ENCODE results near the gene WHRN. TPM values are rescaled to one million over a fixed set of nuclear protein-coding genes. Genes with fewer than 3 reads are reported as not detected.

WHRN gene
- total RNA-seq, 1 donor from 2014 or later: 6.9 TPM

DNA sequence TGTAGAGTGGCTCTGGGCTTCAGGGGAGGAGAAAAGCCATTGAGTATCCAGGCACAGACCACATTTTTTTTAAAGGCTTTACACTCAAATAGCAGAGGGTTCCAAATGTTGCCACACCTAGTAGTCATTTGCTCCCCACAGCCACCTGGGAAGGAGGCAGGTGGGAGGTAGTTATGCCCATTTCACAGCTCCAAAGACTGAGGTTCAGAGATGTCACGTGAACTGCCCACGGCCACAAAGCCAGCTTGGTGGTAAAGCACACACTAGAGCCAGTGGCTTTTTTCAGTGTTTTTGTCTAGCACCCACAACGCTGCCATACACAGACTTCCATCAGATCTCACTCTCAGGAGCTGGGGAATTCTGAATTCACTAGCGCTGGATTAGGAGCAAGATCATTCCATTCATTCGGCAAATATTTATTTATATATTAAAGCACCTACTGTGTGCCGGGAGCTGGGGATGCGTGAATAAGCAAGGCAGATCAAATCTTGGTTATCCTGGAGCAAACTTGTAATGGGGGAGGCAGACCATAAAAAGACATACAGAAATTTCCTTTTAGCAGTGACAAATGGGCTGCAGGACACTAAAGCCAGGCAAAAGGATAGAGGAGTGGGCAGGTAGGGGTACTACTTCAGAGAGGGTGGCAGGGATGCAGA is 7.4 kb downstream of the WHRN start:
- Mint-ChIP-seq H3K4me3 (ENCODE audit: unreplicated experiment) (no peak overlapping the region), H3K4me1 (ENCODE audit: low read depth) (peaks cover 18% of the 10 kb centered on the region), H3K27me3 (ENCODE audit: low read depth) (peaks cover 7% of the 10 kb centered on the region), H3K27ac (ENCODE audit: unreplicated experiment) (no peak overlapping the region), H3K9me3 (ENCODE audit: low read depth) (no peaks in the 10 kb centered on the region), H3K36me3 (ENCODE audit: low read depth) (no peaks in the 10 kb centered on the region)
- no peak for DNase-seq (ENCODE audit: low spot score)
- TF ChIP-seq, protein P1, sequence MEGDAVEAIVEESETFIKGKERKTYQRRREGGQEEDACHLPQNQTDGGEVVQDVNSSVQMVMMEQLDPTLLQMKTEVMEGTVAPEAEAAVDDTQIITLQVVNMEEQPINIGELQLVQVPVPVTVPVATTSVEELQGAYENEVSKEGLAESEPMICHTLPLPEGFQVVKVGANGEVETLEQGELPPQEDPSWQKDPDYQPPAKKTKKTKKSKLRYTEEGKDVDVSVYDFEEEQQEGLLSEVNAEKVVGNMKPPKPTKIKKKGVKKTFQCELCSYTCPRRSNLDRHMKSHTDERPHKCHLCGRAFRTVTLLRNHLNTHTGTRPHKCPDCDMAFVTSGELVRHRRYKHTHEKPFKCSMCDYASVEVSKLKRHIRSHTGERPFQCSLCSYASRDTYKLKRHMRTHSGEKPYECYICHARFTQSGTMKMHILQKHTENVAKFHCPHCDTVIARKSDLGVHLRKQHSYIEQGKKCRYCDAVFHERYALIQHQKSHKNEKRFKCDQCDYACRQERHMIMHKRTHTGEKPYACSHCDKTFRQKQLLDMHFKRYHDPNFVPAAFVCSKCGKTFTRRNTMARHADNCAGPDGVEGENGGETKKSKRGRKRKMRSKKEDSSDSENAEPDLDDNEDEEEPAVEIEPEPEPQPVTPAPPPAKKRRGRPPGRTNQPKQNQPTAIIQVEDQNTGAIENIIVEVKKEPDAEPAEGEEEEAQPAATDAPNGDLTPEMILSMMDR (IDR thresholded peaks at IDR 0.05): no peak

DNA sequence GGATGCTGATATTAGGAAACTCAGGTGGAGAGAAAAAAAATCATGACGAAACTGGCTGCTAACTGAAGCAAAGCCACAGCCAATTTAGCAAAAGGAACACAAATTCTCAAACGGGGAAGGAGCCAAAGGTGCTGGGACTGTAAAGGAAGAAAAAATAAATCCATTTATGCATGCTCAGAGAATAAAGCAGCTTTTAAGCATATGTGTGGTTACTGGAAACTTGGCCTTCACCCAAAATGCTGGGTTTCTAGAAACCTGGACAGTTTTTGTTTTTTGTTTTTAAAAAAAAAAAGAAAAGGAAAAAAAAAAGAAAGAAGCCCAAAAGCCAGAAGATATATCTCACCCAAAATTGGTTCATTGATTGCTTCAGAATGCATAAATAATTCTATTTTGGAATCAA is 8.0 kb downstream of the WHRN start:
- DNase-seq (ENCODE audit: low spot score): no peak
- Mint-ChIP-seq H3K4me1 (ENCODE audit: low read depth) (peaks cover 12% of the 10 kb centered on the region), H3K27me3 (ENCODE audit: low read depth) (peaks cover 7% of the 10 kb centered on the region), H3K36me3 (ENCODE audit: low read depth) (no peaks in the 10 kb centered on the region), H3K9me3 (ENCODE audit: low read depth) (no peaks in the 10 kb centered on the region), H3K4me3 (ENCODE audit: unreplicated experiment) (no peak overlapping the region), H3K27ac (ENCODE audit: unreplicated experiment) (no peak overlapping the region)
- TF ChIP-seq, protein P1 (IDR thresholded peaks at IDR 0.05): no peak

DNA sequence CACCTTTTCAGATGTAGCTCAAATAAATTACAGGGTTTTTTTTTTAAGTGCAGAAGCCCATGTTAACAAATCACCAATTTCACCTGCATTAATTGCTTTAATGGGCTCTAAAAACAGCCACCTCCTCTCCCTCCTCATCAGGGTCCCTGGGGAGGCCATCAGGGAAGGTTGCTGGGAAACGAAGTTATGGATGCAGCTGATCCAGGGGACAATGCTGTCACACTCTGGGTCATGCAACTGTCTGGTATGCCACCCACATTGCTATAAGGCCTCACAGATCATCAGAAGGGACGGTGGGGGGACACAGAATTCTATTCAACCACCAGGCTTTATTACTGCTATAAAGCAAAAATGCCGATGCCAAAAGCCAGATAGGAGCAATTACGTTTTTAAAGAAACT is 9.3 kb downstream of the WHRN start:
- Mint-ChIP-seq H3K36me3 (ENCODE audit: low read depth) (no peaks in the 10 kb centered on the region), H3K27ac (ENCODE audit: unreplicated experiment) (no peak overlapping the region), H3K4me1 (ENCODE audit: low read depth) (no peaks in the 10 kb centered on the region), H3K27me3 (ENCODE audit: low read depth) (peaks cover 7% of the 10 kb centered on the region), H3K9me3 (ENCODE audit: low read depth) (no peaks in the 10 kb centered on the region), H3K4me3 (ENCODE audit: unreplicated experiment) (no peak overlapping the region)
- TF ChIP-seq, protein P1 (IDR thresholded peaks at IDR 0.05): no peak
- DNase-seq (ENCODE audit: low spot score): no peak

DNA sequence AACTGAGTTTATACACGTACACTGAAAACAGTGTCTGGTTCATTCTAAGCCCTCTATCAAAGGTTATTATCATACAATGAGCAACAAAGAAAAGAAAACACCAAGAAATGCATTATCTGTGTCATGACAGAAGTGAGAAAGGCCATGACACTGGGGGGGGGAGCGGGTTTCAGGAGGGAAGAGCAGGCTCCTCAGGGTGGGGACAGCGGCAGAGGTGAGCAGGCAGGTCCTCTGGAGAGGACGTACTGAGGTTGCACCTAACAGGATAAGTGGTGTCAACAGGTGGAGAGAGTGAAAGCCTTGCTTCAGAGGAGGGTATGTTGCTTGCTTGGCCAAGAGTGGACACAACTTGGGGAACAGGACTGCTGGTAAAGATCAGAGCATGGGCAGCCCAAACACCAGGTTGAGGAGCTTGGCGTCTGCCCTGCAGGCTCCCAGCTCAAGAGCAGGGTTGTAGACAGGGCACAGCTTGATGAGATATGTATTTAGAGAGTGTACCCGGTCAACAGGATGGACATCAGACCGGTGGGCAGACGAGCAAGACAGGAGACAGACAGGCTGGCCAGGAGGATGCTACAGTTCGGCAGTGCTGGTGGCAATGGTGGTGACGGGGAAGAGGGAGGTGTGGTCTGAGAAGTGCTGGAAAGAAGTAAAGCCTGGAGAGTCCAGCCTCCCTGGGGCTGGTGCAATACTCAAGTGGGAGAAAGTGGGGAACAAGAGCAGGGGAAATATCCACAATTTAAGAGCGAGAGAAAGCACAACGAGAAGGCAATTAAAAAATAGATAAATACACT is 10.3 kb downstream of the WHRN start:
- H3K36me3 Mint-ChIP-seq (ENCODE audit: low read depth): no peaks in the 10 kb centered on the region
- no peaks in the 10 kb centered on the region for H3K4me1 Mint-ChIP-seq (ENCODE audit: low read depth)
- H3K4me3 Mint-ChIP-seq (ENCODE audit: unreplicated experiment): no peak overlapping the region
- no peaks in the 10 kb centered on the region for H3K9me3 Mint-ChIP-seq (ENCODE audit: low read depth)
- H3K27ac Mint-ChIP-seq (ENCODE audit: unreplicated experiment): no peak overlapping the region
- TF ChIP-seq, protein P1 (IDR thresholded peaks at IDR 0.05): no peak
- H3K27me3 Mint-ChIP-seq (ENCODE audit: low read depth): peaks cover 7% of the 10 kb centered on the region
- DNase-seq (ENCODE audit: low spot score): no peak

DNA sequence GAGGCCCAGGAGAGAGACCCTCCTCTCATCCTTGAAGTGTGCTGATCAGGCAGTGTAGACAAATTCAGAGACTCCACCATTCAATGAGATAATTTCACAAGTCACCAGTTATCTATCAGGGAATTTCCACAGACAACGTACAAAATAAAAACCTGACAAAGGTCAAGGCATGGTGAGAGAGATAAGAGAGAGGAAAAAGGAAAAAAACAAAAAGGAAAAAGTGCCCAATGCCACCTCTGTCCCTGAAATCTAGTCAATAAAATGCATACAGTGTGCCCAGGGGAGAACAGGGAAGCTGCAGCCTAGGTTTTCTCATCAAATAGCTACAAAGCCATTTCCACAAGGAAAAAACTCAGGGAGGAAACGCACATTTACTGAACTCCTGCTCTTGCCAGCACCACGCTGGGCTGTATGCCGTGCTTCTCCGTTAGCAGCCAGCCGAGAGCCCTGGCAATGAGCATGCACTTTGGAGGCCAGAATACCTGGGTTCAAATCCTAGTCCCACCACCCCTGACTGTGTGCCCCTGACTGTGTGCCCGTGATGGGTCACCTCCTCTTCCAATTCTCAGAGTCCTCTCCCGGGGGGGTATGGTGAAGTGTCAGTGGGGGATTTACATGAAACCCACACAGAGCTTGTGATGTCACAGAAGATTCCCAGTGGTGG is 11.6 kb downstream of the WHRN start:
- Mint-ChIP-seq H3K9me3 (ENCODE audit: low read depth) (no peaks in the 10 kb centered on the region), H3K4me1 (ENCODE audit: low read depth) (no peaks in the 10 kb centered on the region), H3K4me3 (ENCODE audit: unreplicated experiment) (no peak overlapping the region), H3K36me3 (ENCODE audit: low read depth) (no peaks in the 10 kb centered on the region), H3K27ac (ENCODE audit: unreplicated experiment) (no peak overlapping the region), H3K27me3 (ENCODE audit: low read depth) (peaks cover 7% of the 10 kb centered on the region)
- TF ChIP-seq, protein P1 (IDR thresholded peaks at IDR 0.05): no peak
- DNase-seq (ENCODE audit: low spot score): no peak
